GM23338 (cell line): ENCODE results near the gene CANT1.

Experiments
- CREB1 ChIP-seq: fragments of 250-450 bp; sonication (Bioruptor Pico); IDR thresholded peaks from 2 replicates; pipeline ENCODE4 v1.5.0; 2020; ENCODE audit warnings: low read depth, mild to moderate bottlenecking, moderate library complexity
- CTCF ChIP-seq, 2 experiments: fragments of 200-600 bp in 1 of 2; sonication (generic) in 1 of 2; conservative IDR thresholded peaks; 2 replicates each; pipeline versions ENCODE4 v1.5.1 to v1.6.1; 2016 to 2017; ENCODE audit warnings: antibody characterized with exemption in 2 of 2, low read depth in 2 of 2, mild to moderate bottlenecking in 2 of 2, moderate library complexity in 1 of 2
- ETS1 ChIP-seq: IDR thresholded peaks from 2 replicates; pipeline ENCODE4 v1.6.1; 2016; ENCODE audit warnings: antibody characterized with exemption
- EZH2 ChIP-seq: fragments of 200-600 bp; sonication (generic); IDR thresholded peaks from one replicate; pipeline ENCODE4 v1.8.0; 2017; ENCODE audit warnings: antibody characterized with exemption, mild to moderate bottlenecking, low read depth; ENCODE audit not compliant: unreplicated experiment
- EZH2phosphoT487 ChIP-seq: fragments of 200-600 bp; sonication (generic); IDR thresholded peaks from one replicate; pipeline ENCODE4 v1.8.1; 2018; ENCODE audit warnings: antibody characterized with exemption; ENCODE audit not compliant: unreplicated experiment
- JUNB ChIP-seq: IDR thresholded peaks from one replicate; pipeline ENCODE4 v1.6.1; 2016; ENCODE audit warnings: antibody characterized with exemption; ENCODE audit not compliant: unreplicated experiment
- NANOG ChIP-seq: IDR thresholded peaks from 2 replicates; pipeline ENCODE4 v1.6.1; 2016; ENCODE audit warnings: antibody characterized with exemption, borderline replicate concordance
- POLR2AphosphoS5 ChIP-seq: IDR thresholded peaks from 2 replicates; pipeline ENCODE4 v1.6.1; 2016; ENCODE audit warnings: antibody characterized with exemption, low read depth
- REST ChIP-seq: IDR thresholded peaks from one replicate; pipeline ENCODE4 v1.6.1; 2018; ENCODE audit warnings: antibody characterized with exemption; ENCODE audit not compliant: unreplicated experiment
- ZNF331 ChIP-seq: fragments of 250-450 bp; sonication (Bioruptor Pico); IDR thresholded peaks from 2 replicates; pipeline ENCODE4 v1.5.0; 2020; ENCODE audit warnings: low read depth, mild to moderate bottlenecking, moderate library complexity

- TF ChIP-seq ETS1 (no peak), NANOG (no peak), EZH2 (no peak), CTCF (conservative IDR thresholded peaks at IDR 0.05; ENCODE audit: low read depth in 2 of 2) (no peak), JUNB (no peak), POLR2AphosphoS5 (no peak), EZH2phosphoT487 (no peak), CREB1 (CRISPR knock-in tag) (no peak), REST (no peak), ZNF331 (no peak)
These were observed 46.2 kb downstream of the CANT1 start for GRCh38 chr17:78963378-78963777.
